Stomach (tissue), 9 donors: ENCODE data around the gene CERS3. TPM values are rescaled to one million over a fixed set of nuclear protein-coding genes. Genes with fewer than 3 reads are reported as not detected.

ENCODE experiments used
- DNase-seq, 2 donors: peaks; one replicate each; pipeline versions ENCODE4 v3.0.0 to v3.0.0-alpha.2; 2013 to 2019
- H3K27ac ChIP-seq, 5 donors: fragments of 200-600 bp in 4 of 5; sonication (generic) in 4 of 5; one replicate each; pipeline ENCODE4 v1.5.1; 2013 to 2019; ENCODE audit warnings: mild to moderate bottlenecking in 1 of 5, moderate library complexity in 1 of 5
- H3K27me3 ChIP-seq, 3 donors: fragments of 200-600 bp; sonication (generic); one replicate each; pipeline ENCODE4 v1.5.1; 2017 to 2019; ENCODE audit warnings: mixed run types in 1 of 3
- H3K36me3 ChIP-seq, 4 donors: fragments of 200-600 bp; sonication (generic); 1 replicate in 3 of 4; 2 replicates in 1 of 4; pipeline ENCODE4 v1.5.1; 2016 to 2019
- H3K4me1 ChIP-seq, 4 donors: fragments of 200-600 bp; sonication (generic); one replicate each; pipeline ENCODE4 v1.5.1; 2016 to 2019
- H3K4me3 ChIP-seq, 4 donors: fragments of 200-600 bp; sonication (generic) in 3 of 4; one replicate each; pipeline ENCODE4 v1.5.1; 2016 to 2019; ENCODE audit warnings: mild to moderate bottlenecking in 1 of 4
- H3K9me3 ChIP-seq, 4 donors: fragments of 200-600 bp; sonication (generic); one replicate each; pipeline ENCODE4 v1.5.1; 2016 to 2019
- CTCF ChIP-seq, 7 experiments: fragments of 450-650 bp in 4 of 7; fragments of 200-600 bp in 3 of 7; sonication (generic) in 3 of 7; IDR thresholded peaks; one replicate each; pipeline ENCODE4 v1.5.1; 2016 to 2019; ENCODE audit warnings: antibody characterized with exemption in 7 of 7, control low read depth in 2 of 7, mild to moderate bottlenecking in 1 of 7
- EP300 ChIP-seq: sonication (generic); formaldehyde crosslinking; IDR thresholded peaks from one replicate; pipeline ENCODE4 v1.6.1; 2017; ENCODE audit warnings: antibody characterized with exemption
- POLR2A ChIP-seq, 4 donors: fragments of 450-650 bp; IDR thresholded peaks; one replicate each; pipeline ENCODE4 v1.6.1; 2016; ENCODE audit warnings: antibody characterized with exemption in 4 of 4, control low read depth in 2 of 4, mild to moderate bottlenecking in 1 of 4, moderate library complexity in 1 of 4
- POLR2AphosphoS5 ChIP-seq, 3 donors: sonication (generic); formaldehyde crosslinking; IDR thresholded peaks; one replicate each; pipeline ENCODE4 v1.6.1; 2016; ENCODE audit warnings: antibody characterized with exemption in 3 of 3
- WGBS, 5 donors: extraction: QIAGEN DNeasy Blood & Tissue Kit in 3 of 5; methylation state at CpG; one replicate each; pipeline versions ENCODE4 v1.1.5 to v1.1.7; 2013 to 2018; 5-methylcytosine and 5-hydroxymethylcytosine counted together
- intact Hi-C: fragments of 100-400 bp; cut with DNase I; formaldehyde crosslinking; loops from one replicate; pipeline ENCODE4 v1.15.1; 2023; ENCODE audit warnings: low total_unique reads
- polyA plus RNA-seq, 3 donors: library from polyadenylated mRNA; stranded (reverse); fragments of 200-250 nt; gene quantifications; one replicate each; pipeline ENCODE4 v1.2.3, GENCODE V29; 2013
- total RNA-seq, 5 donors: library from RNA; depleted of rRNA; stranded (reverse); fragments of >200 nt; gene quantifications; one replicate each; pipeline versions ENCODE4 v1.1.0 to v1.2.3, GENCODE V29; 2014 to 2016
- donor health status: healthy with polysubstance abuse.
- donor health status: Bipolar disorder and iron deficiency.
- donor health status: healthy.

CERS3 gene
- total and polyA plus RNA-seq, 8 donors = 0.18 to 27.8 TPM; not detected in 6

DNA sequence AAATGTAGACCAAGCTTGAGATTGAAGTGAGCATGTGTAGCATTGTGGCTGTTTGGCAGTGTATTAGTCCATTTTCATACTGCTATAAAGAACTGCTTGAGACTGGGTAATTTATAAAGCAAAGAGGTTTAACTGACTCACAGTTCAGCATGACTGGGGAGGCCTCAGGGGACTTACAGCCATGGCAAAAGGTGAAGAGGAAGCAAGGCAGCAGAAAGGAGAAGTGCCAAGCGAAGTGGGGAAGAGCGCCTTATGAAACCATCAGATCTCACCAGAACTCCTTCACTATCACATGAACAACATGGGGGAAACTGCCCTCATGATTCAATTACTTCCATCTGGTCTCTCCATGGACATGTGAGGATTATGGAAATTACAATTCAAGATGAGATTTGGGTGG is 8.6 kb upstream of the CERS3 start:
- no peak overlapping the region for H3K4me3 ChIP-seq
- intact Hi-C loops = no loop called here
- WGBS, 5 donors = 33 to 70% (median 47%) methylated on average over 2 of the region's 2 CpGs

DNA sequence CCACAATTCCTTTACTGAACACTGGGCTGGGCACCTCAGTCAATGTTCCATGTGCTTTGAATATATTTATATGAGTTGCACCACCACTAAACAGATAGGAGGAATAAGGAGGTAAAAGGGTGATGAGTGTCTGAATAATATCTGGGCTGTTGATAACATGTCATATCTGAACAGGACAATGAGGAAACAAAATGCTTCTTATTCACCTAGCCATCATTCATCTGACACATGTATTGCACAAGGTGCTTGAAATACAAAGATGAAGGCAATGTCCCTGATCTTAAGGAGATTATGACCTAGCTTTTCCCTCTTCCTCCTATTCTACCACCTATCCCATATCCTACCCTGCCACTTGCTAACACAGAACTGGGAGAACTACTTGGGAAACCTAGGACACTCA is 8.0 kb upstream of the CERS3 start:
- Histone ChIP-seq H3K4me3 (no peak overlapping the region), H3K4me1 (no peaks in the 10 kb centered on the region), H3K27me3 (peaks cover 0 to 8% (median 0%) of the 10 kb centered on the region in 3 donors), H3K36me3 (no peaks in the 10 kb centered on the region), H3K27ac (no peak overlapping the region), H3K9me3 (peaks cover 0 to 8% (median 3%) of the 10 kb centered on the region in 4 donors)
- DNase-seq = no peak
- intact Hi-C loops = no loop called here
- TF ChIP-seq CTCF (IDR thresholded peaks at IDR 0.05) = no peak
- TF ChIP-seq POLR2AphosphoS5 (IDR thresholded peaks at IDR 0.05) = no peak

More for the DNA sequence above, 8.6 kb upstream of the CERS3 start:
- no peak for TF ChIP-seq EP300
- no peak for TF ChIP-seq CTCF (IDR thresholded peaks at IDR 0.05)
- TF ChIP-seq POLR2A (IDR thresholded peaks at IDR 0.05) = no peak
- TF ChIP-seq POLR2AphosphoS5 (IDR thresholded peaks at IDR 0.05) = no peak
- Histone ChIP-seq H3K27ac (no peak overlapping the region), H3K36me3 (no peaks in the 10 kb centered on the region), H3K9me3 (peaks cover 0 to 8% (median 3%) of the 10 kb centered on the region in 4 donors), H3K27me3 (peaks cover 0 to 2% (median 0%) of the 10 kb centered on the region in 3 donors), H3K4me1 (no peaks in the 10 kb centered on the region)
- DNase-seq = no peak

- TF ChIP-seq EP300 (no peak), CTCF (IDR thresholded peaks at IDR 0.05) (no peak), POLR2AphosphoS5 (IDR thresholded peaks at IDR 0.05) (no peak), POLR2A (IDR thresholded peaks at IDR 0.05) (no peak)
- peaks cover 0 to 14% (median 0%) of the 10 kb centered on the region in 3 donors for H3K27me3 ChIP-seq
- H3K36me3 ChIP-seq = no peaks in the 10 kb centered on the region
- H3K9me3 ChIP-seq = peaks cover 0 to 7% (median 3%) of the 10 kb centered on the region in 4 donors
- no peak for DNase-seq
- H3K27ac ChIP-seq = no peak overlapping the region
- intact Hi-C loops = no loop called here
- H3K4me1 ChIP-seq = no peaks in the 10 kb centered on the region
- no peak overlapping the region for H3K4me3 ChIP-seq
- WGBS, 5 donors = 20 to 52% (median 38%) methylated on average over 1 of the region's 1 CpG
These were observed 5.1 kb upstream of the CERS3 start for GRCh38 chr15:100533886-100534285.

GRCh38 chr15:100531823-100532327 is 3.1 kb upstream of the CERS3 start:
- TF ChIP-seq POLR2A (IDR thresholded peaks at IDR 0.05) (no peak), EP300 (no peak), POLR2AphosphoS5 (IDR thresholded peaks at IDR 0.05) (no peak)
- intact Hi-C loops = no loop called here
- 65 to 79% (median 75%) methylated on average over 11 of the region's 11 CpGs for WGBS, 5 donors
- H3K4me1 ChIP-seq = no peaks in the 10 kb centered on the region
- DNase-seq = no peak
- H3K36me3 ChIP-seq = no peaks in the 10 kb centered on the region
- no peak overlapping the region for H3K4me3 ChIP-seq
- no peak overlapping the region for H3K27ac ChIP-seq
- H3K9me3 ChIP-seq = no peaks in the 10 kb centered on the region
- H3K27me3 ChIP-seq = peaks cover 0 to 14% (median 0%) of the 10 kb centered on the region in 3 donors

GRCh38 chr15:100531204-100531603 is 2.5 kb upstream of the CERS3 start:
- Histone ChIP-seq H3K4me1 (peaks cover 0 to 6% (median 0%) of the 10 kb centered on the region in 4 donors), H3K9me3 (no peaks in the 10 kb centered on the region), H3K36me3 (no peaks in the 10 kb centered on the region), H3K27ac (no peak overlapping the region), H3K4me3 (no peak overlapping the region), H3K27me3 (peaks cover 0 to 14% (median 0%) of the 10 kb centered on the region in 3 donors)
- WGBS, 5 donors = 73 to 86% (median 83%) methylated on average over 4 of the region's 4 CpGs
- intact Hi-C loops = no loop called here
- TF ChIP-seq POLR2A (IDR thresholded peaks at IDR 0.05) (no peak), EP300 (no peak), CTCF (IDR thresholded peaks at IDR 0.05) (no peak), POLR2AphosphoS5 (IDR thresholded peaks at IDR 0.05) (no peak)
- DNase-seq = no peak
